Sigmoid colon (tissue), 7 donors: ENCODE measurements around the gene RBM38. TPM values are rescaled to one million over a fixed set of nuclear protein-coding genes. Genes with fewer than 3 reads are reported as not detected.

Source experiments
- DNase-seq: peaks from one replicate; pipeline ENCODE4 v3.0.0-alpha.2; 2019
- H3K27ac ChIP-seq, 4 donors: fragments of 200-600 bp; sonication (generic); one replicate each; pipeline ENCODE4 v1.5.1; 2016 to 2019; ENCODE audit warnings: mild to moderate bottlenecking in 1 of 4
- H3K27me3 ChIP-seq, 3 donors: fragments of 200-600 bp; sonication (generic); one replicate each; pipeline ENCODE4 v1.5.1; 2019; ENCODE audit warnings: mild to moderate bottlenecking in 1 of 3
- H3K36me3 ChIP-seq, 4 donors: fragments of 200-600 bp; sonication (generic); one replicate each; pipeline ENCODE4 v1.5.1; 2016 to 2019
- H3K4me1 ChIP-seq, 4 donors: fragments of 200-600 bp; sonication (generic); one replicate each; pipeline ENCODE4 v1.5.1; 2017 to 2019
- H3K4me3 ChIP-seq, 4 donors: fragments of 200-600 bp; sonication (generic); one replicate each; pipeline ENCODE4 v1.5.1; 2017 to 2019; ENCODE audit warnings: mild to moderate bottlenecking in 2 of 4, moderate library complexity in 1 of 4
- H3K9me3 ChIP-seq, 4 donors: fragments of 200-600 bp in 3 of 4; sonication (generic) in 3 of 4; one replicate each; pipeline versions ENCODE4 v1.5.1 to v1.6.1; 2013 to 2019
- CTCF ChIP-seq, 4 experiments: fragments of 450-650 bp in 3 of 4; fragments of 200-600 bp in 1 of 4; IDR thresholded peaks; one replicate each; pipeline ENCODE4 v1.5.1; 2016 to 2019; ENCODE audit warnings: antibody characterized with exemption in 4 of 4, mild to moderate bottlenecking in 3 of 4, moderate library complexity in 2 of 4
- EP300 ChIP-seq, 4 donors: sonication (generic); formaldehyde crosslinking; IDR thresholded peaks; one replicate each; pipeline ENCODE4 v1.6.1; 2017; ENCODE audit warnings: antibody characterized with exemption in 4 of 4
- POLR2A ChIP-seq, 2 donors: fragments of 450-650 bp; IDR thresholded peaks; one replicate each; pipeline ENCODE4 v1.6.1; 2016; ENCODE audit warnings: antibody characterized with exemption in 2 of 2, mild to moderate bottlenecking in 2 of 2, moderate library complexity in 2 of 2
- POLR2AphosphoS5 ChIP-seq, 4 donors: sonication (generic); formaldehyde crosslinking; IDR thresholded peaks; one replicate each; pipeline ENCODE4 v1.6.1; 2017; ENCODE audit warnings: antibody characterized with exemption in 4 of 4
- WGBS, 2 donors: extraction: QIAGEN DNeasy Blood & Tissue Kit; methylation state at CpG; one replicate each; pipeline ENCODE4 v1.1.7; 2013; 5-methylcytosine and 5-hydroxymethylcytosine counted together
- intact Hi-C: fragments of 100-400 bp; cut with DNase I; formaldehyde crosslinking; loops from one replicate; pipeline ENCODE4 v1.15.1; 2023
- polyA plus RNA-seq, 3 donors: library from polyadenylated mRNA; stranded (reverse); fragments of 200-250 nt; gene quantifications; one replicate each; pipeline ENCODE4 v1.2.3, GENCODE V29; 2013
- total RNA-seq, 4 donors: library from RNA; depleted of rRNA; stranded (reverse); fragments of >200 nt; gene quantifications; one replicate each; pipeline ENCODE4 v1.1.0, GENCODE V29; 2016
- donor health status: healthy with polysubstance abuse.
- donor health status: Bipolar disorder and iron deficiency.
- donor health status: healthy.

Gene RBM38
- total and polyA plus RNA-seq, 7 donors = 31.4 to 94.2 (median 59.9) TPM

DNA sequence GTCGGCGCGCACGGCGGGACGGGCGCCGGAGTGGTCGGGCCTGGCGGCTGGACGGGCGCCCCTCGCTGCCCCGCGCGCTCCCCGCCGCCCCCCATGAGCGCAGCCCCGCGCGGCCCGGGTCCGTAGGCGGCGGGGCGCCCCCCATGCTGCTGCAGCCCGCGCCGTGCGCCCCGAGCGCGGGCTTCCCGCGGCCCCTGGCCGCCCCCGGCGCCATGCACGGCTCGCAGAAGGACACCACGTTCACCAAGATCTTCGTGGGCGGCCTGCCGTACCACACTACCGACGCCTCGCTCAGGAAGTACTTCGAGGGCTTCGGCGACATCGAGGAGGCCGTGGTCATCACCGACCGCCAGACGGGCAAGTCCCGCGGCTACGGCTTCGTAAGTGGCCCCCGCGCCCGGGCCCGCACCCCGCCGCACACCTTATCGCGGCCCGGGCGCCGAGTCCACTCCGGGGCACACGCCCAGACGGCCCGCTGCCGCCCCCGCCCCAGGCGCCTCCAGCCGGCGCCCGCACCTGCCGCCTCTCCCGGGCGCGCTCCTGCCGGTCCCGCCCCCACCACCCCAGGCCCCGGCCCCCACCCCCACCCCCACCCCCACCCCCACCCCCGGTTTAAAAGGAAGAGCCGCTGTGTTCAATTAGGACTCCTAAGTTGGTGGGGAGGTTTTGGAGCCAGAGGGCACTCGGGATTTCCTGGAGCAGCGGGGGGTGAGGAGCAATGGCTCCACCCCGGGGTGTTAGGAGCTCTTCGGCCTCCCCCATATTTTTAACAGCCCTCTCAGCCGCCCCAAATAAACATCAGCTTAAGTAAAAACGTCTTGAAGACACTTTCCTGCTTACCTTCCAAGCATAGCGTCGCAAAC lies 474 bp downstream of the RBM38 start:
- H3K9me3 ChIP-seq = no peaks in the 10 kb centered on the region
- H3K27ac ChIP-seq = peak overlapping the region; percentile 92 to 98 (median 98)
- H3K36me3 ChIP-seq = peaks cover 0 to 15% (median 7%) of the 10 kb centered on the region in 4 donors
- no peaks in the 10 kb centered on the region for H3K27me3 ChIP-seq
- TF ChIP-seq POLR2AphosphoS5 (IDR thresholded peaks at IDR 0.05) = peak in 2 of 4 donors; percentile 21 to 28
- no peak for TF ChIP-seq EP300 (IDR thresholded peaks at IDR 0.05)
- TF ChIP-seq POLR2A (IDR thresholded peaks at IDR 0.05) = no peak
- WGBS, 2 donors = 1% methylated on average over 96 of the region's 98 CpGs
- DNase-seq = peak; percentile 71
- peaks cover 0 to 65% (median 59%) of the 10 kb centered on the region in 4 donors for H3K4me1 ChIP-seq
- peak overlapping the region; percentile 81 to 96 (median 94) for H3K4me3 ChIP-seq
- intact Hi-C loops = loop anchor here (1.0 kb wide), 1 partner anchor 49 kb away; no protein-coding TSS in a partner anchor

DNA sequence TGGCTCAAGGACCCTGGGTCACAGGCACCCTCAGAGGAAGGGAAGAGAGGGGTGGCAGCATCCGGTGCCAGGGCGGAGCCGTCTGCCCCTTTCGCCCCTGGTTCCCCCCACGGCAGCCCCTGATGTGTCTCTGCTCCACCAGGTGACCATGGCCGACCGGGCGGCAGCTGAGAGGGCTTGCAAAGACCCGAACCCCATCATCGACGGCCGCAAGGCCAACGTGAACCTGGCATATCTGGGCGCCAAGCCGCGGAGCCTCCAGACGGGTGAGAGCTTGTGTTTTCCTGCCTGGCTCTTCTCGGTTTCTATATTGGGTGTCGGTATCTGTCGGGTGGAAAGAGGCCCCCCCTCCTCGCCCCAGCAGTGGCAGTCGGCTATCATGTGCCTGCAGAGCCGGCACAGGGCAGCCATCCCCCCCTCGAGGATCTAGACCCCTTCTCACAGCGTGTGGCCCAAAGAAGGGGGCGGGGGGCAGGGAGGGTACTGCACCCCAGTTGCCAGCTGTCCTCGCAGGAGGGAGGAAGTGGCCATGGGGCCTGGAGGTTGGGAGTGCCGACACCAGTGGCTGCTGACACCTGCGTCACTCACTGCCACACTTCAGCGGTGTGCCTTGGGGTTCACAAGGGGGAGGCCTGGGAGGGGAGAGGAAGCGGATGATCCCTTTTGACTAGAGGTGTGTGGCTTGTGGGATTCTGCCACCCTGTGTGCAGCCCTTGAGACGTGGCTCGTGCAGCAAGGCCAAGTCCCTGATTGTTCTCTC lies 1.5 kb downstream of the RBM38 start:
- 11 to 19% methylated on average over 33 of the region's 33 CpGs for WGBS, 2 donors

DNA sequence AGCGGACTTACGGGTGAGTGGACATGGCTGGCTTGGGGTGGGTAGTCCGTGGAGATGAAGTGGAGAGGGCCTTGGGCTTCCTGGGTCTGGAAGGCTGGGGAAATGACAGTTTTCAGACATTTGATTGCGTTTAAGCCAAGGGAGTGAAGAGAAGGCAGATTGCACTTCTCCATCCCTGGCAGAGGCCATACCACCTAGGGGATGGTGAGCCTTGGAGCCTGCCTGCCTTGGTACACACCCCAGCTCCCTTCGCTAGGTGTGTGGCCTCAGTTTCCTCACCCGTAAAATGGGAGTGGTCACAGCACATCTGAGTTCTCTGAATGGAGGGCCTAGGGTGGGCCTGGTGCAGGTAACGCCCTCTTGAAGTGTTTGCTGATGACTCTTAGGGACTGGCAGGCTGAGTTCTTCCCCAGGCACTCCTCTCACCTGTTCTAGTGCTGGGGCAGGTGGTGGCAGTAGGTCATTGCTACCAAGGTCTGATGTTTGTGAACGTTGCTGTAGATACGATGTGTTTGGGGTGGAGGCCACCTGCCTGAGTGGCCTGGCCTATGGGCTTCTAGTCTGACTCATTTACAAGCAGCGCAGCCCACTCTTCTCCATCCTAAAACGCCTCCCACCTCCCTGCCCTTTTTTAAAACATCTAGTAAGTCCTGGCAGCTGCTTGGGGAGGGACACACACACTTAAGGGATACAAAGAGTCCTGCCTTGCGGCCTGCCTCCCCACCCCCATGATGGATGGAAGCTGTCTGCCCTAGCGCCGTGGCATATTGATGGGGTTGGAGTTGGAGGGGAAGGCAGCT lies 2.3 kb downstream of the RBM38 start:
- peaks cover 0 to 25% (median 12%) of the 10 kb centered on the region in 4 donors for H3K36me3 ChIP-seq
- H3K27me3 ChIP-seq = no peaks in the 10 kb centered on the region
- H3K4me1 ChIP-seq = peaks cover 0 to 84% (median 78%) of the 10 kb centered on the region in 4 donors
- TF ChIP-seq POLR2AphosphoS5 (IDR thresholded peaks at IDR 0.05) (peak in 2 of 4 donors; percentile 22 to 26), POLR2A (IDR thresholded peaks at IDR 0.05) (no peak), EP300 (IDR thresholded peaks at IDR 0.05) (no peak)
- DNase-seq = peak; percentile 67
- H3K4me3 ChIP-seq = peak overlapping the region; percentile 81 to 96 (median 94)
- H3K27ac ChIP-seq = peak overlapping the region; percentile 92 to 98 (median 98)
- intact Hi-C loops = no loop called here
- H3K9me3 ChIP-seq = no peaks in the 10 kb centered on the region
- 40 to 65% methylated on average over 14 of the region's 14 CpGs for WGBS, 2 donors

More for the DNA sequence above, 1.5 kb downstream of the RBM38 start:
- peak overlapping the region; percentile 92 to 98 (median 98) for H3K27ac ChIP-seq
- H3K27me3 ChIP-seq = no peaks in the 10 kb centered on the region
- intact Hi-C loops = loop anchor here (1.0 kb wide), 1 partner anchor 48 kb away; no protein-coding TSS in a partner anchor
- H3K4me1 ChIP-seq = peaks cover 0 to 76% (median 70%) of the 10 kb centered on the region in 4 donors
- TF ChIP-seq POLR2AphosphoS5 (IDR thresholded peaks at IDR 0.05) (peak; percentile 59 to 90 (median 80)), POLR2A (IDR thresholded peaks at IDR 0.05) (peak in 1 of 2 donors; percentile 73), EP300 (IDR thresholded peaks at IDR 0.05) (peak in 1 of 4 donors; percentile 41), CTCF (IDR thresholded peaks at IDR 0.05) (no peak)
- peak; percentile 87 for DNase-seq
- H3K36me3 ChIP-seq = peaks cover 0 to 25% (median 12%) of the 10 kb centered on the region in 4 donors
- H3K9me3 ChIP-seq = no peaks in the 10 kb centered on the region
- H3K4me3 ChIP-seq = peak overlapping the region; percentile 81 to 96 (median 94)

- Histone ChIP-seq H3K36me3 (peaks cover 0 to 31% (median 13%) of the 10 kb centered on the region in 4 donors), H3K9me3 (no peaks in the 10 kb centered on the region)
- peak; percentile 73 for DNase-seq
Observed at GRCh38 chr20:57394121-57395082, 3.2 kb downstream of the RBM38 start.

More at GRCh38 chr20:57394121-57395082, 3.2 kb downstream of the RBM38 start:
- intact Hi-C loops = no loop called here
- Histone ChIP-seq H3K27ac (peak overlapping the region; percentile 92 to 98 (median 98)), H3K4me1 (peaks cover 0 to 91% (median 83%) of the 10 kb centered on the region in 4 donors), H3K4me3 (peak overlapping the region; percentile 4 to 96 (median 94)), H3K27me3 (no peaks in the 10 kb centered on the region)
- 71 to 81% methylated on average over 27 of the region's 27 CpGs for WGBS, 2 donors
- TF ChIP-seq EP300 (IDR thresholded peaks at IDR 0.05) (no peak), CTCF (IDR thresholded peaks at IDR 0.05) (peak in 1 of 4 experiments; percentile 8), POLR2A (IDR thresholded peaks at IDR 0.05) (no peak), POLR2AphosphoS5 (IDR thresholded peaks at IDR 0.05) (peak in 2 of 4 donors; percentile 10 to 12)
